Gastrocnemius medialis (tissue), 4 donors: Measurements from ENCODE around the gene ZBTB20. TPM values are rescaled to one million over a fixed set of nuclear protein-coding genes. Genes with fewer than 3 reads are reported as not detected.

Source experiments
- ATAC-seq, 2 donors: fragments of 150-250 bp; one replicate each; pipeline ENCODE4 v1.9.1; 2016
- DNase-seq, 2 donors: peaks; one replicate each; pipeline ENCODE4 v3.0.0-alpha.2; 2019
- H3K27ac ChIP-seq, 4 donors: fragments of 200-600 bp; sonication (generic); 1 replicate in 1 of 4; 2 replicates in 3 of 4; pipeline ENCODE4 v1.5.1; 2016 to 2018; ENCODE audit warnings: mild to moderate bottlenecking in 2 of 4, moderate library complexity in 1 of 4
- H3K27me3 ChIP-seq, 3 donors: fragments of 200-600 bp; sonication (generic) in 2 of 3; 1 replicate in 1 of 3; 2 replicates in 2 of 3; pipeline versions ENCODE4 v1.5.1 to v1.6.0; 2016 to 2019; ENCODE audit warnings: mild to moderate bottlenecking in 1 of 3, moderate library complexity in 1 of 3
- H3K36me3 ChIP-seq, 2 donors: fragments of 200-600 bp; sonication (generic) in 1 of 2; one replicate each; pipeline ENCODE4 v1.5.1; 2017 to 2018
- H3K4me1 ChIP-seq, 2 donors: fragments of 200-600 bp; sonication (generic) in 1 of 2; one replicate each; pipeline ENCODE4 v1.5.1; 2016 to 2017; ENCODE audit warnings: mild to moderate bottlenecking in 2 of 2
- H3K4me3 ChIP-seq, 4 donors: fragments of 200-600 bp; sonication (generic) in 3 of 4; 1 replicate in 1 of 4; 2 replicates in 3 of 4; pipeline ENCODE4 v1.5.1; 2016 to 2019; ENCODE audit warnings: mild to moderate bottlenecking in 2 of 4
- H3K9me3 ChIP-seq, 3 donors: fragments of 200-600 bp; sonication (generic) in 2 of 3; 1 replicate in 1 of 3; 2 replicates in 2 of 3; pipeline ENCODE4 v1.5.1; 2016 to 2019
- CTCF ChIP-seq, 5 experiments: fragments of 450-650 bp in 3 of 5; fragments of 200-600 bp in 2 of 5; sonication (generic) in 2 of 5; IDR thresholded peaks in 4 of 5; conservative IDR thresholded peaks in 1 of 5; 1 replicate in 4 of 5; 2 replicates in 1 of 5; pipeline ENCODE4 v1.5.1; 2016 to 2019; ENCODE audit warnings: antibody characterized with exemption in 5 of 5, mild to moderate bottlenecking in 3 of 5, moderate library complexity in 3 of 5
- POLR2A ChIP-seq, 2 donors: fragments of 450-650 bp; IDR thresholded peaks; one replicate each; pipeline ENCODE4 v1.6.1; 2017; ENCODE audit warnings: antibody characterized with exemption in 2 of 2, mild to moderate bottlenecking in 2 of 2, moderate library complexity in 2 of 2
- in situ Hi-C, 4 donors: fragments of 200-750 bp; cut with MboI; loops; one replicate each; pipeline versions ENCODE4 v1.15.0 to v1.8.0; 2017; ENCODE audit warnings: low sequenced_read_pairs in 4 of 4
- intact Hi-C: fragments of 100-400 bp; cut with DNase I; formaldehyde crosslinking; loops from one replicate; pipeline ENCODE4 v1.15.1; 2023; ENCODE audit warnings: low total_unique reads
- total RNA-seq, 4 donors: library from RNA; depleted of rRNA; stranded (reverse); fragments of >200 nt; gene quantifications; one replicate each; pipeline versions ENCODE4 v1.1.0 to v1.2.3, GENCODE V29; 2016

ZBTB20 gene
- total RNA-seq, 4 donors from 2014 or later: 47.6 to 86.5 (median 69.0) TPM

GRCh38 chr3:114646526-114646925 lies 500.6 kb downstream of the ZBTB20 start:
- TF ChIP-seq POLR2A (IDR thresholded peaks at IDR 0.05) (no peak), CTCF (IDR thresholded peaks at IDR 0.05 in 4 of 5, conservative IDR thresholded peaks at IDR 0.05 in 1 of 5) (no peak)
- ATAC-seq (no peak), DNase-seq (no peak)
- no peak overlapping the region for H3K27ac ChIP-seq
- H3K4me1 ChIP-seq: peaks cover 22 to 25% of the 10 kb centered on the region in 2 donors
- no peak overlapping the region for H3K4me3 ChIP-seq
- H3K36me3 ChIP-seq: no peaks in the 10 kb centered on the region
- no peaks in the 10 kb centered on the region for H3K27me3 ChIP-seq
- in situ Hi-C loops: no loop called here
- no peaks in the 10 kb centered on the region for H3K9me3 ChIP-seq
- intact Hi-C loops: no loop called here

GRCh38 chr3:114645392-114645791 lies 501.7 kb downstream of the ZBTB20 start:
- Histone ChIP-seq H3K27me3 (no peaks in the 10 kb centered on the region), H3K4me1 (peaks cover 10 to 16% of the 10 kb centered on the region in 2 donors), H3K27ac (no peak overlapping the region), H3K9me3 (no peaks in the 10 kb centered on the region), H3K36me3 (no peaks in the 10 kb centered on the region), H3K4me3 (no peak overlapping the region)
- TF ChIP-seq CTCF (IDR thresholded peaks at IDR 0.05 in 4 of 5, conservative IDR thresholded peaks at IDR 0.05 in 1 of 5) (no peak), POLR2A (IDR thresholded peaks at IDR 0.05) (no peak)
- in situ Hi-C loops: no loop called here
- DNase-seq (no peak), ATAC-seq (no peak)
- intact Hi-C loops: no loop called here

- no peaks in the 10 kb centered on the region for H3K9me3 ChIP-seq
- no peak overlapping the region for H3K27ac ChIP-seq
- TF ChIP-seq POLR2A (IDR thresholded peaks at IDR 0.05): no peak
- no peak for TF ChIP-seq CTCF (IDR thresholded peaks at IDR 0.05 in 4 of 5, conservative IDR thresholded peaks at IDR 0.05 in 1 of 5)
- peaks cover 5 to 6% of the 10 kb centered on the region in 2 donors for H3K4me1 ChIP-seq
- intact Hi-C loops (no loop called here), in situ Hi-C loops (no loop called here)
- H3K4me3 ChIP-seq: no peak overlapping the region
- no peak for DNase-seq
- no peaks in the 10 kb centered on the region for H3K36me3 ChIP-seq
- ATAC-seq: no peak
- no peaks in the 10 kb centered on the region for H3K27me3 ChIP-seq
Measured at GRCh38 chr3:114644367-114644766, 502.7 kb downstream of the ZBTB20 start.

- H3K36me3 ChIP-seq: no peaks in the 10 kb centered on the region
- DNase-seq: no peak
- TF ChIP-seq CTCF (IDR thresholded peaks at IDR 0.05 in 4 of 5, conservative IDR thresholded peaks at IDR 0.05 in 1 of 5): no peak
- TF ChIP-seq POLR2A (IDR thresholded peaks at IDR 0.05): no peak
- H3K9me3 ChIP-seq: no peaks in the 10 kb centered on the region
- in situ Hi-C loops (no loop called here), intact Hi-C loops (no loop called here)
- no peak for ATAC-seq
- no peaks in the 10 kb centered on the region for H3K27me3 ChIP-seq
- no peak overlapping the region for H3K4me3 ChIP-seq
- no peak overlapping the region for H3K27ac ChIP-seq
- no peaks in the 10 kb centered on the region for H3K4me1 ChIP-seq
Measured at GRCh38 chr3:114642951-114643741, 503.9 kb downstream of the ZBTB20 start.
